HepG2 (cell line): ENCODE results near the gene AHCY. TPM values are rescaled to one million over a fixed set of nuclear protein-coding genes. Genes with fewer than 3 reads are reported as not detected.

Experiments
- ARNT ChIP-seq: fragments of 450-650 bp; IDR thresholded peaks from 2 replicates; pipeline ENCODE4 v1.6.1; 2017
- ATAD3A ChIP-seq: sonication (generic); formaldehyde crosslinking; IDR thresholded peaks from 2 replicates; pipeline ENCODE4 v1.4.0; 2020; ENCODE audit warnings: missing genetic modification reagents
- CENPX ChIP-seq: sonication (generic); formaldehyde crosslinking; IDR thresholded peaks from 2 replicates; pipeline ENCODE4 v1.9.0; 2021; ENCODE audit warnings: mild to moderate bottlenecking, missing genetic modification reagents, moderate library complexity
- FOXM1 ChIP-seq: sonication (generic); formaldehyde crosslinking; IDR thresholded peaks from 2 replicates; pipeline ENCODE4 v1.5.0; 2020; ENCODE audit warnings: missing genetic modification reagents
- FOXO4 ChIP-seq: sonication (generic); formaldehyde crosslinking; conservative IDR thresholded peaks from 2 replicates; pipeline ENCODE4 v1.8.1; 2023; ENCODE audit warnings: missing genetic modification reagents
- GABPB1 ChIP-seq: IDR thresholded peaks from 2 replicates; pipeline ENCODE4 v1.6.1; 2016; ENCODE audit warnings: mild to moderate bottlenecking, missing genetic modification reagents, moderate library complexity, missing compliant biosample characterization
- GTF3A ChIP-seq: sonication (generic); formaldehyde crosslinking; conservative IDR thresholded peaks from 2 replicates; pipeline ENCODE4 v1.4.0; 2020; ENCODE audit warnings: mild to moderate bottlenecking, missing genetic modification reagents
- HNRNPL ChIP-seq: fragments of 200-400 bp; formaldehyde crosslinking; IDR thresholded peaks from 2 replicates; pipeline ENCODE4 v1.6.1; 2017; ENCODE audit warnings: mild to moderate bottlenecking, low read depth, low read length
- MAF1 ChIP-seq: sonication (generic); formaldehyde crosslinking; IDR thresholded peaks from 2 replicates; pipeline ENCODE4 v1.5.0; 2020; ENCODE audit warnings: missing genetic modification reagents, borderline replicate concordance
- MAX ChIP-seq: IDR thresholded peaks from 2 replicates; pipeline ENCODE4 v1.6.1; 2012; ENCODE audit warnings: inconsistent platforms
- MEIS2 ChIP-seq: sonication (generic); formaldehyde crosslinking; IDR thresholded peaks from 2 replicates; pipeline ENCODE4 v1.9.0; 2021; ENCODE audit warnings: mild to moderate bottlenecking, missing genetic modification reagents
- NFKB2 ChIP-seq: sonication (generic); formaldehyde crosslinking; IDR thresholded peaks from 2 replicates; pipeline ENCODE4 v1.4.0; 2020; ENCODE audit warnings: missing genetic modification reagents, borderline replicate concordance
- RBM39 ChIP-seq: fragments of 200-400 bp; formaldehyde crosslinking; IDR thresholded peaks from one replicate; pipeline ENCODE4 v1.6.1; 2018; ENCODE audit warnings: antibody characterized with exemption, mild to moderate bottlenecking, low read depth, low read length; ENCODE audit not compliant: poor library complexity, severe bottlenecking
- SAP130 ChIP-seq: IDR thresholded peaks from 2 replicates; pipeline ENCODE4 v1.6.1; 2016; ENCODE audit warnings: low read depth
- SNAI1 ChIP-seq: sonication (generic); formaldehyde crosslinking; IDR thresholded peaks from 2 replicates; pipeline ENCODE4 v1.5.0; 2020; ENCODE audit warnings: mild to moderate bottlenecking, missing genetic modification reagents, borderline replicate concordance
- TCF7 ChIP-seq: sonication (generic); IDR thresholded peaks from 2 replicates; pipeline ENCODE4 v1.6.1; 2016; ENCODE audit warnings: antibody characterized with exemption, low read depth
- ZBTB1 ChIP-seq: sonication (generic); formaldehyde crosslinking; IDR thresholded peaks from 2 replicates; pipeline ENCODE4 v1.4.0; 2020; ENCODE audit warnings: missing genetic modification reagents, borderline replicate concordance
- ZBTB25 ChIP-seq: IDR thresholded peaks from 2 replicates; pipeline ENCODE4 v1.6.1; 2018; ENCODE audit warnings: missing genetic modification reagents
- ZIK1 ChIP-seq: sonication (generic); formaldehyde crosslinking; IDR thresholded peaks from 2 replicates; pipeline ENCODE4 v1.5.0; 2020; ENCODE audit warnings: mild to moderate bottlenecking, low read depth, missing genetic modification reagents, borderline replicate concordance
- ZNF230 ChIP-seq: sonication (generic); formaldehyde crosslinking; IDR thresholded peaks from 2 replicates; pipeline ENCODE4 v1.4.0; 2020; ENCODE audit warnings: mild to moderate bottlenecking, missing genetic modification reagents
- ZNF326 ChIP-seq: sonication (generic); formaldehyde crosslinking; IDR thresholded peaks from 2 replicates; pipeline ENCODE4 v1.4.0; 2020; ENCODE audit warnings: missing genetic modification reagents, borderline replicate concordance
- ZNF33A ChIP-seq: sonication (generic); formaldehyde crosslinking; IDR thresholded peaks from 2 replicates; pipeline ENCODE4 v1.5.1; 2020; ENCODE audit warnings: missing genetic modification reagents, mild to moderate bottlenecking, moderate library complexity, borderline replicate concordance
- ZNF597 ChIP-seq: sonication (generic); formaldehyde crosslinking; IDR thresholded peaks from 2 replicates; pipeline ENCODE4 v1.5.0; 2020; ENCODE audit warnings: missing genetic modification reagents
- ZNF709 ChIP-seq: sonication (generic); formaldehyde crosslinking; IDR thresholded peaks from 2 replicates; pipeline ENCODE4 v1.5.0; 2020; ENCODE audit warnings: mild to moderate bottlenecking, missing genetic modification reagents
- ZNF781 ChIP-seq: sonication (generic); formaldehyde crosslinking; IDR thresholded peaks from 2 replicates; pipeline ENCODE4 v1.5.1; 2020; ENCODE audit warnings: borderline replicate concordance, mild to moderate bottlenecking, missing genetic modification reagents; ENCODE audit errors: not compliant biosample characterization
- polyA plus RNA-seq, 8 experiments: library from polyadenylated mRNA; depleted of rRNA in 3 of 8; stranded (reverse) in 7 of 8; unstranded in 1 of 8; fragments of >200 nt; fragmentation: Illumina TruSeq in 4 of 8; extraction: Trizol in 4 of 8; gene quantifications; 2 replicates each; pipeline versions ENCODE4 v1.2.1 to v1.2.3, GENCODE V29; 2011 to 2016; ENCODE audit warnings: low read depth in 4 of 8, missing spikeins in 1 of 8, mixed read lengths in 1 of 8; ENCODE audit not compliant: insufficient read depth in 1 of 8
- total RNA-seq, 5 experiments: library from RNA; depleted of rRNA; stranded (reverse); fragments of >200 nt; fragmentation: Illumina TruSeq; extraction: Trizol; gene quantifications; 2 replicates each; pipeline ENCODE4 v1.2.3, GENCODE V29; 2016; ENCODE audit warnings: low read depth in 1 of 5

Gene AHCY
- total and polyA plus RNA-seq, 2 of the 13 experiments (the other 11 are each of a cell fraction or from before 2014, with no cell fraction given), result 407 to 419 TPM

- TF ChIP-seq ZBTB25 (CRISPR knock-in tag) (peak; percentile 82; the same call in 1 of the 2 replicates), ZBTB1 (no peak), ZNF781 (CRISPR knock-in tag) (peak; percentile 84), MAF1 (peak; percentile 51; the same call in 1 of the 2 replicates), MEIS2 (CRISPR knock-in tag) (peak; percentile 81), NFKB2 (CRISPR knock-in tag) (peak; percentile 89; the same call in 1 of the 2 replicates), GABPB1 (CRISPR knock-in tag) (peak; percentile 92), ZIK1 (CRISPR knock-in tag) (peak; percentile 94), HNRNPL (0 out of 2 replicates have a peak, but pooled peaks have one; percentile 25), ATAD3A (CRISPR knock-in tag) (no peak), MAX (peak; percentile 99), TCF7 (0 out of 2 replicates have a peak, but pooled peaks have one; percentile 7), CENPX (CRISPR knock-in tag) (no peak), ZNF230 (CRISPR knock-in tag) (peak; percentile 73), ZNF597 (no peak; the same call in 1 of the 2 replicates), ZNF326 (CRISPR knock-in tag) (no peak), GTF3A (CRISPR knock-in tag) (no peak), FOXM1 (CRISPR knock-in tag) (peak; percentile 12; the same call in 1 of the 2 replicates), ZNF709 (CRISPR knock-in tag) (peak; percentile 94), FOXO4 (CRISPR knock-in tag) (no peak), SNAI1 (CRISPR knock-in tag) (peak; percentile 99), ZNF33A (CRISPR knock-in tag) (peak; percentile 92; the same call in 1 of the 2 replicates), RBM39 (peak; percentile 91), SAP130 (CRISPR knock-in tag) (peak; percentile 99), ARNT (no peak)
Observed at GRCh38 chr20:34302723-34303533, at the start of gene AHCY (continued).
